ENCODE results near the gene MYO1A.
"Not testable (repeated sequence)": the region's sequence is repeated elsewhere in the genome, so short reads cannot be mapped to it uniquely, and the experiment has no call there.

GRCh38 chr12:56982578-56983236 lies 67.2 kb downstream of the MYO1A start:
- TF ChIP-seq CTCF (conservative IDR thresholded peaks at IDR 0.05; ENCODE audit: low read depth, low read length); EZH2 (IDR thresholded peaks at IDR 0.05; ENCODE audit: borderline replicate concordance, low read depth, low read length, poor library complexity, severe bottlenecking): not testable (repeated sequence)
